Measurements from ENCODE around the gene CTPS2. TPM values are rescaled to one million over a fixed set of nuclear protein-coding genes. Genes with fewer than 3 reads are reported as not detected.
"Not testable (repeated sequence)": the region's sequence is repeated elsewhere in the genome, so short reads cannot be mapped to it uniquely, and the experiment has no call there.

Gene CTPS2
- polyA plus RNA-seq, 4 donors, result 31.1 to 44.3 (median 38.3) TPM

GRCh38 chrX:16659321-16659720 is 53.1 kb downstream of the CTPS2 start:
- DNase-seq (ENCODE audit: low read depth in 4 of 4, low spot score in 3 of 4), result no peak

- no peak for DNase-seq (ENCODE audit: low read depth in 4 of 4, low spot score in 3 of 4)
Measured at GRCh38 chrX:16658284-16658683, 54.2 kb downstream of the CTPS2 start.

- no peak for DNase-seq (ENCODE audit: low read depth in 4 of 4, low spot score in 3 of 4)
Measured at GRCh38 chrX:16654093-16654492, 58.4 kb downstream of the CTPS2 start.

- DNase-seq (ENCODE audit: low read depth in 4 of 4, low spot score in 3 of 4), result no peak
Measured at GRCh38 chrX:16653424-16653823, 59.0 kb downstream of the CTPS2 start.

- DNase-seq (ENCODE audit: low read depth in 4 of 4, low spot score in 3 of 4), result no peak
Measured at GRCh38 chrX:16651391-16652024, 61.0 kb downstream of the CTPS2 start.

GRCh38 chrX:16649858-16650257 is 62.6 kb downstream of the CTPS2 start, which contains the start of gene S100G:
Gene S100G, plus strand, starts transcription at chrX:16650158. Its CDS starts 849 bp downstream, at chrX:16651007.
- DNase-seq (ENCODE audit: low read depth in 4 of 4, low spot score in 3 of 4), result no peak

- no peak for DNase-seq (ENCODE audit: low read depth in 4 of 4, low spot score in 3 of 4)
Measured at GRCh38 chrX:16646366-16647138, 65.9 kb downstream of the CTPS2 start.

- DNase-seq (ENCODE audit: low read depth in 4 of 4, low spot score in 3 of 4), result no peak
Measured at GRCh38 chrX:16643176-16643575, 69.3 kb downstream of the CTPS2 start.

- no peak for DNase-seq (ENCODE audit: low read depth in 4 of 4, low spot score in 3 of 4)
Measured at GRCh38 chrX:16640823-16641222, 71.6 kb downstream of the CTPS2 start.

- no peak for DNase-seq (ENCODE audit: low read depth in 4 of 4, low spot score in 3 of 4)
Measured at GRCh38 chrX:16639966-16640365, 72.5 kb downstream of the CTPS2 start.

GRCh38 chrX:16638533-16638932 is 73.9 kb downstream of the CTPS2 start:
- no peak for DNase-seq (ENCODE audit: low read depth in 4 of 4, low spot score in 3 of 4)

- no peak for DNase-seq (ENCODE audit: low read depth in 4 of 4, low spot score in 3 of 4)
Measured at GRCh38 chrX:16635596-16635995, 76.9 kb downstream of the CTPS2 start.

- no peak for DNase-seq (ENCODE audit: low read depth in 4 of 4, low spot score in 3 of 4)
Measured at GRCh38 chrX:16635040-16635439, 77.4 kb downstream of the CTPS2 start.

GRCh38 chrX:16633754-16634153 is 78.7 kb downstream of the CTPS2 start:
- no peak for DNase-seq (ENCODE audit: low read depth in 4 of 4, low spot score in 3 of 4)

- no peak for DNase-seq (ENCODE audit: low read depth in 4 of 4, low spot score in 3 of 4)
Measured at GRCh38 chrX:16629909-16630308, 82.6 kb downstream of the CTPS2 start.

GRCh38 chrX:16628946-16629595 is 83.4 kb downstream of the CTPS2 start:
- DNase-seq (ENCODE audit: low read depth in 4 of 4, low spot score in 3 of 4), result no peak

- not testable (repeated sequence) for DNase-seq (ENCODE audit: low read depth in 4 of 4, low spot score in 3 of 4)
Measured at GRCh38 chrX:16628511-16628910, 84.0 kb downstream of the CTPS2 start.

- no peak for DNase-seq (ENCODE audit: low read depth in 4 of 4, low spot score in 3 of 4)
Measured at GRCh38 chrX:16619024-16619423, 93.4 kb downstream of the CTPS2 start.

GRCh38 chrX:16618422-16618821 is 94.0 kb downstream of the CTPS2 start:
- DNase-seq (ENCODE audit: low read depth in 4 of 4, low spot score in 3 of 4), result no peak

- no peak for DNase-seq (ENCODE audit: low read depth in 4 of 4, low spot score in 3 of 4)
Measured at GRCh38 chrX:16617382-16617781, 95.1 kb downstream of the CTPS2 start.

- no peak for DNase-seq (ENCODE audit: low read depth in 4 of 4, low spot score in 3 of 4)
Measured at GRCh38 chrX:16612257-16612897, 100.1 kb downstream of the CTPS2 start.

Measured in left renal pelvis (tissue), 4 donors.